Measurements from ENCODE around the gene TNFAIP2. TPM values are rescaled to one million over a fixed set of nuclear protein-coding genes. Genes with fewer than 3 reads are reported as not detected.

Gene TNFAIP2
- total RNA-seq, 3 donors from 2014 or later: 22.0 to 67.4 (median 40.2) TPM

DNA sequence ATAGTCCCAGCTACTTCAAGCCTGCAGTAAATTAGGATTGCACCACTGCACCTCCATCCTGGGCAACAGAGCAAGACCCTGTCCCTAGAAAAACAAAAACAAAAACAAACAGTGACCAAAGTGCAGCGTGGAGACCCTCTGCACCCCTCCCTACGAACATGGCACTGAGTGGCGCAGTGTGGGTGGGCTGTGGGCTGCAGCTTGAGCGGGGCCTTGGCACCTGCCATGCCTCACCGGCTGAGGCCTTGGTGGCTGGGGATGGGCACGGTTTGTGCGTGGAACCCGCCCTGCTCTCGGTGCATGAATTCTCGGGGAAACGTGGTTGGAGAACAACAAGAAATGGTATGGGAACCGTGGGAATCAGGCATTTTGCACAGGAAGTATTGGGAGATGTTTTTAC lies 60.8 kb downstream of the TNFAIP2 start:
- peaks cover 22% of the 10 kb centered on the region for H3K4me1 ChIP-seq (ENCODE audit: low read depth)
- intact Hi-C loops (cut with DNase I, micrococcal nuclease): loop anchor here (10.0 kb wide), 2 partner anchors 79 to 101 kb away; no protein-coding TSS in a partner anchor
- no peaks in the 10 kb centered on the region for H3K9me3 ChIP-seq
- TF ChIP-seq, protein P1, sequence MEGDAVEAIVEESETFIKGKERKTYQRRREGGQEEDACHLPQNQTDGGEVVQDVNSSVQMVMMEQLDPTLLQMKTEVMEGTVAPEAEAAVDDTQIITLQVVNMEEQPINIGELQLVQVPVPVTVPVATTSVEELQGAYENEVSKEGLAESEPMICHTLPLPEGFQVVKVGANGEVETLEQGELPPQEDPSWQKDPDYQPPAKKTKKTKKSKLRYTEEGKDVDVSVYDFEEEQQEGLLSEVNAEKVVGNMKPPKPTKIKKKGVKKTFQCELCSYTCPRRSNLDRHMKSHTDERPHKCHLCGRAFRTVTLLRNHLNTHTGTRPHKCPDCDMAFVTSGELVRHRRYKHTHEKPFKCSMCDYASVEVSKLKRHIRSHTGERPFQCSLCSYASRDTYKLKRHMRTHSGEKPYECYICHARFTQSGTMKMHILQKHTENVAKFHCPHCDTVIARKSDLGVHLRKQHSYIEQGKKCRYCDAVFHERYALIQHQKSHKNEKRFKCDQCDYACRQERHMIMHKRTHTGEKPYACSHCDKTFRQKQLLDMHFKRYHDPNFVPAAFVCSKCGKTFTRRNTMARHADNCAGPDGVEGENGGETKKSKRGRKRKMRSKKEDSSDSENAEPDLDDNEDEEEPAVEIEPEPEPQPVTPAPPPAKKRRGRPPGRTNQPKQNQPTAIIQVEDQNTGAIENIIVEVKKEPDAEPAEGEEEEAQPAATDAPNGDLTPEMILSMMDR (IDR thresholded peaks at IDR 0.05): no peak
- ATAC-seq (no peak), DNase-seq (no peak)
- H3K4me3 ChIP-seq: no peak overlapping the region
- H3K36me3 ChIP-seq (ENCODE audit: low read depth): no peaks in the 10 kb centered on the region

GRCh38 chr14:103185051-103186029 lies 62.1 kb downstream of the TNFAIP2 start:
- no peak overlapping the region for H3K4me3 ChIP-seq
- TF ChIP-seq, protein P1 (IDR thresholded peaks at IDR 0.05): no peak
- no peaks in the 10 kb centered on the region for H3K36me3 ChIP-seq (ENCODE audit: low read depth)
- H3K4me1 ChIP-seq (ENCODE audit: low read depth): peaks cover 23% of the 10 kb centered on the region
- ATAC-seq (no peak), DNase-seq (no peak)
- intact Hi-C loops (cut with DNase I, micrococcal nuclease): loop anchor here (10.0 kb wide), 2 partner anchors 81 to 99 kb away; no protein-coding TSS in a partner anchor
- no peaks in the 10 kb centered on the region for H3K9me3 ChIP-seq

GRCh38 chr14:103186241-103186822 lies 63.1 kb downstream of the TNFAIP2 start:
- no peaks in the 10 kb centered on the region for H3K36me3 ChIP-seq (ENCODE audit: low read depth)
- ATAC-seq (peak; percentile 60), DNase-seq (no peak)
- intact Hi-C loops (cut with DNase I, micrococcal nuclease): loop anchor here (10.0 kb wide), 2 partner anchors 82 to 98 kb away; no protein-coding TSS in a partner anchor
- H3K4me1 ChIP-seq (ENCODE audit: low read depth): peaks cover 23% of the 10 kb centered on the region
- no peaks in the 10 kb centered on the region for H3K9me3 ChIP-seq
- TF ChIP-seq, protein P1 (IDR thresholded peaks at IDR 0.05): no peak
- no peak overlapping the region for H3K4me3 ChIP-seq

Other genes with a start within 250 kb of the TNFAIP2 start
- gene AMN, start 200.8 kb upstream of the TNFAIP2 start, total RNA-seq: 100 to 1,000 TPM; 128 to 486 (median 198) TPM
- gene CDC42BPB, start 65.9 kb upstream of the TNFAIP2 start, total RNA-seq: 100 to 1,000 TPM in 1 of 3 donors, 10 to 100 TPM in 2; 77.6 to 106 (median 84.4) TPM
- not detected for gene LBHD2, start 39.3 kb upstream of the TNFAIP2 start, total RNA-seq
- 10 to 100 TPM; 16.7 to 29.1 (median 26.1) TPM for gene EXOC3L4, start 28.7 kb upstream of the TNFAIP2 start, total RNA-seq
- 100 to 1,000 TPM; 255 to 342 (median 314) TPM for gene EIF5, start 210.8 kb downstream of the TNFAIP2 start, total RNA-seq

Data from mucosa of descending colon (tissue), 3 donors.